HL-60 (cell line): ENCODE measurements around the gene TAS2R60.

Experiments used
- DNase-seq, 2 experiments: peaks; one replicate each; pipeline ENCODE4 v3.0.0-alpha.2; 2010 to 2020; ENCODE audit warnings: low read depth in 1 of 2, low spot score in 1 of 2
- H3K27ac ChIP-seq: fragments of 250-450 bp; sonication (Bioruptor Pico); replicated peaks from 2 replicates; pipeline ENCODE4 v1.5.1; 2020; ENCODE audit warnings: mild to moderate bottlenecking, moderate library complexity
- H3K27me3 ChIP-seq: fragments of 250-450 bp; sonication (Bioruptor Pico); 2 replicates; pipeline ENCODE4 v1.5.1; 2021; ENCODE audit warnings: mild to moderate bottlenecking, moderate library complexity; ENCODE audit not compliant: insufficient read depth, poor library complexity, severe bottlenecking
- H3K4me3 ChIP-seq: replicated peaks from 2 replicates; pipeline ENCODE4 v1.5.1; 2011; ENCODE audit warnings: mild to moderate bottlenecking, control low read depth, low read length; ENCODE audit not compliant: insufficient read depth
- GABPA ChIP-seq: IDR thresholded peaks from 2 replicates; pipeline ENCODE4 v1.6.1; 2012; ENCODE audit warnings: low read depth
- POLR2AphosphoS5 ChIP-seq: IDR thresholded peaks from 2 replicates; pipeline ENCODE4 v1.6.1; 2012; ENCODE audit warnings: low read depth
- SPI1 ChIP-seq: IDR thresholded peaks from 2 replicates; pipeline ENCODE4 v1.6.1; 2012; ENCODE audit warnings: low read depth, mild to moderate bottlenecking, borderline replicate concordance
- long read RNA-seq: library from polyadenylated mRNA; unstranded; transcript quantifications from one replicate; pipeline ENCODE4 v2.0.0, GENCODE V29; 2020
- TF ChIP-seq, protein P1 (sequence below): IDR thresholded peaks from 2 replicates; pipeline ENCODE4 v1.6.1; 2012; ENCODE audit warnings: low read depth; ENCODE audit not compliant: insufficient replicate concordance
- TF ChIP-seq, protein P2 (sequence below): IDR thresholded peaks from one replicate; pipeline ENCODE4 v1.5.1; 2011; ENCODE audit warnings: low read length, control low read depth, inconsistent platforms; ENCODE audit not compliant: insufficient read depth

TAS2R60 gene, protein sequence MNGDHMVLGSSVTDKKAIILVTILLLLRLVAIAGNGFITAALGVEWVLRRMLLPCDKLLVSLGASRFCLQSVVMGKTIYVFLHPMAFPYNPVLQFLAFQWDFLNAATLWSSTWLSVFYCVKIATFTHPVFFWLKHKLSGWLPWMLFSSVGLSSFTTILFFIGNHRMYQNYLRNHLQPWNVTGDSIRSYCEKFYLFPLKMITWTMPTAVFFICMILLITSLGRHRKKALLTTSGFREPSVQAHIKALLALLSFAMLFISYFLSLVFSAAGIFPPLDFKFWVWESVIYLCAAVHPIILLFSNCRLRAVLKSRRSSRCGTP
- long read RNA-seq, result 0 reads

DNA sequence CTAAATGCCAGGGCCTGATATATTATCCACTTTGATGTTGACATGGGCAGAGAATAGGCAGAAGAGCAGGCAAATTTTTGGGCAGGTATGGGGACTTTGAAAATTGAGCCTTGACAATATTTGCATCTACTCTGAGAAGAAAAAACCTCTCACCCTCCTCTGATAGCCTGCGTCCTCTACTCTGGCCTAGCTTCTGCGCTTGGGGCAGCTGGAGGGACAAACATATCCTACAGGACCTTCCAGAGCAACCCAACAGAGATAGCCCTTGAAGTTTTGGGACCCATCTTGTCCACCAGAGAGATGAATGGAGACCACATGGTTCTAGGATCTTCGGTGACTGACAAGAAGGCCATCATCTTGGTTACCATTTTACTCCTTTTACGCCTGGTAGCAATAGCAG lies at the start of gene TAS2R60:
TAS2R60 (plus strand) TSS at position 301 of the 400 bp plus-strand sequence; CDS start at position 301, 0 bp downstream.
- Histone ChIP-seq H3K27ac (no peak within 1 kb of the TSS), H3K27me3 (peaks cover 6% of the 10 kb centered on the region), H3K4me3 (no peak within 1 kb of the TSS)
- TF ChIP-seq GABPA, result no peak
- no peak for TF ChIP-seq POLR2AphosphoS5
- no peak for TF ChIP-seq SPI1
- TF ChIP-seq, protein P1, sequence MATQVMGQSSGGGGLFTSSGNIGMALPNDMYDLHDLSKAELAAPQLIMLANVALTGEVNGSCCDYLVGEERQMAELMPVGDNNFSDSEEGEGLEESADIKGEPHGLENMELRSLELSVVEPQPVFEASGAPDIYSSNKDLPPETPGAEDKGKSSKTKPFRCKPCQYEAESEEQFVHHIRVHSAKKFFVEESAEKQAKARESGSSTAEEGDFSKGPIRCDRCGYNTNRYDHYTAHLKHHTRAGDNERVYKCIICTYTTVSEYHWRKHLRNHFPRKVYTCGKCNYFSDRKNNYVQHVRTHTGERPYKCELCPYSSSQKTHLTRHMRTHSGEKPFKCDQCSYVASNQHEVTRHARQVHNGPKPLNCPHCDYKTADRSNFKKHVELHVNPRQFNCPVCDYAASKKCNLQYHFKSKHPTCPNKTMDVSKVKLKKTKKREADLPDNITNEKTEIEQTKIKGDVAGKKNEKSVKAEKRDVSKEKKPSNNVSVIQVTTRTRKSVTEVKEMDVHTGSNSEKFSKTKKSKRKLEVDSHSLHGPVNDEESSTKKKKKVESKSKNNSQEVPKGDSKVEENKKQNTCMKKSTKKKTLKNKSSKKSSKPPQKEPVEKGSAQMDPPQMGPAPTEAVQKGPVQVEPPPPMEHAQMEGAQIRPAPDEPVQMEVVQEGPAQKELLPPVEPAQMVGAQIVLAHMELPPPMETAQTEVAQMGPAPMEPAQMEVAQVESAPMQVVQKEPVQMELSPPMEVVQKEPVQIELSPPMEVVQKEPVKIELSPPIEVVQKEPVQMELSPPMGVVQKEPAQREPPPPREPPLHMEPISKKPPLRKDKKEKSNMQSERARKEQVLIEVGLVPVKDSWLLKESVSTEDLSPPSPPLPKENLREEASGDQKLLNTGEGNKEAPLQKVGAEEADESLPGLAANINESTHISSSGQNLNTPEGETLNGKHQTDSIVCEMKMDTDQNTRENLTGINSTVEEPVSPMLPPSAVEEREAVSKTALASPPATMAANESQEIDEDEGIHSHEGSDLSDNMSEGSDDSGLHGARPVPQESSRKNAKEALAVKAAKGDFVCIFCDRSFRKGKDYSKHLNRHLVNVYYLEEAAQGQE, result no peak
- TF ChIP-seq, protein P2, sequence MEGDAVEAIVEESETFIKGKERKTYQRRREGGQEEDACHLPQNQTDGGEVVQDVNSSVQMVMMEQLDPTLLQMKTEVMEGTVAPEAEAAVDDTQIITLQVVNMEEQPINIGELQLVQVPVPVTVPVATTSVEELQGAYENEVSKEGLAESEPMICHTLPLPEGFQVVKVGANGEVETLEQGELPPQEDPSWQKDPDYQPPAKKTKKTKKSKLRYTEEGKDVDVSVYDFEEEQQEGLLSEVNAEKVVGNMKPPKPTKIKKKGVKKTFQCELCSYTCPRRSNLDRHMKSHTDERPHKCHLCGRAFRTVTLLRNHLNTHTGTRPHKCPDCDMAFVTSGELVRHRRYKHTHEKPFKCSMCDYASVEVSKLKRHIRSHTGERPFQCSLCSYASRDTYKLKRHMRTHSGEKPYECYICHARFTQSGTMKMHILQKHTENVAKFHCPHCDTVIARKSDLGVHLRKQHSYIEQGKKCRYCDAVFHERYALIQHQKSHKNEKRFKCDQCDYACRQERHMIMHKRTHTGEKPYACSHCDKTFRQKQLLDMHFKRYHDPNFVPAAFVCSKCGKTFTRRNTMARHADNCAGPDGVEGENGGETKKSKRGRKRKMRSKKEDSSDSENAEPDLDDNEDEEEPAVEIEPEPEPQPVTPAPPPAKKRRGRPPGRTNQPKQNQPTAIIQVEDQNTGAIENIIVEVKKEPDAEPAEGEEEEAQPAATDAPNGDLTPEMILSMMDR, result no peak
- DNase-seq, result no peak

DNA sequence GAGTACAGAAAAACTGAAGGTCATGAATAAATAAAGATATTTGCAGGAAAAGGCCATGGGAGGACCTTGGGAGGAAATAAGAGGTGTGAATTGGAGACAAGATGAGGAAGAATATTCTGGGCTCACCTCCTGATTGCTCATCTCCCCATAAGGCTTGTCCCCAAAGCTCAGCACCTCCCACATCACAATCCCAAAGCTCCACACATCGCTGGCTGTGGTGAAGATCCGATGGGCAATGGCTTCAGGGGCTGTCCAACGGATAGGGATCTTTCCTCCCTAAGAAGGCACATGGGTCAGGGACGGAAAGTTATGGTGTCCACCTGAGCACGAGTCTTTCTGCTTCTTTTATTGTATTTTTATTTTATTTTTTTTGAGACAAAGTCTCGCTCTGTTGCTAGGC lies 49.2 kb upstream of the TAS2R60 start:
- Histone ChIP-seq H3K27ac (no peak overlapping the region), H3K27me3 (no peaks in the 10 kb centered on the region), H3K4me3 (no peak overlapping the region)
- no peak for TF ChIP-seq GABPA
- TF ChIP-seq SPI1, result no peak
- no peak for TF ChIP-seq POLR2AphosphoS5
- TF ChIP-seq, protein P2, result no peak
- TF ChIP-seq, protein P1, result no peak
- DNase-seq, result no peak

DNA sequence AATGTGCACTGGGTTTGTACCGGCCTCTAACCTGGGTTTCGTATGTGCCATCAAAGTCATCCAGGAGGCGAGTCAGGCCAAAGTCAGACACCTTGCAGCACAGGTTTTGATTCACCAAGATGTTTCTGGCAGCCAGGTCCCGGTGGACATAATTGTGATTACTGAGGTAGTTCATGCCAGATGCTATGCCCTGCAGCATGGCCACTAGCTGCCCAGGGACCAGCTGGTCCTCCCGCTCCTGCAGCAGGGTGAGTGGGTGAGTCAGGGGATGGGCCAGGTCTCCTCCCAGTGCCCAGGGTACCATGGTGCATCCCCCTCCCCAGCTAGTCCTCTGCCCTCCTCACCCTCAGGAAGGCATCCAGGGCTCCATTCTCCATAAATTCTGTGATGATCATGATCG lies 48.5 kb upstream of the TAS2R60 start:
- H3K27me3 ChIP-seq, result no peaks in the 10 kb centered on the region
- H3K4me3 ChIP-seq, result no peak overlapping the region
- TF ChIP-seq, protein P1, result no peak
- DNase-seq, result no peak
- no peak overlapping the region for H3K27ac ChIP-seq
